RWPE1 (cell line): ENCODE data around the gene CHAD.
A peak's percentile ranks its signal among the peaks of the same experiment; 100 is the strongest.

ENCODE experiments used
- CTCF ChIA-PET: fragments of 350-600 bp; sonication (Branson Sonifier 250); formaldehyde crosslinking; extraction: SDS; loops from one replicate; lab custom pipeline; 2021; lab: Yijun Ruan, JAX
- POLR2A ChIA-PET: fragments of 400-600 bp; formaldehyde crosslinking; extraction: SDS; loops from one replicate; lab custom pipeline; 2020; ENCODE audit warnings: antibody characterized with exemption; ENCODE audit not compliant: low non-redundant PET; lab: Yijun Ruan, JAX
- DNase-seq: peaks from one replicate; pipeline ENCODE4 v3.0.0; 2012; ENCODE audit warnings: low spot score
- H3K27ac ChIP-seq: fragments of 450-650 bp; 2 replicates; pipeline ENCODE4 v1.5.1; 2017
- CTCF ChIP-seq: fragments of 450-650 bp; conservative IDR thresholded peaks from 2 replicates; pipeline ENCODE4 v1.5.1; 2017; ENCODE audit warnings: low read depth, mild to moderate bottlenecking

The CHAD gene

GRCh38 chr17:50425682-50426471 is 42.8 kb downstream of the CHAD start, which contains the start of gene ACSF2:
ACSF2 (plus strand) TSS chr17:50426218; CDS start chr17:50426262, 44 bp downstream.
- ChIA-PET CTCF (interaction anchor here (0.7 to 3.0 kb wide), 3 partner anchors 29 to 62 kb away, joined by 3 to 16 read pairs (median 5); partner anchors contain the start of genes LRRC59 and RSAD1), POLR2A (interaction anchor here (0.5 to 1.7 kb wide), 3 partner anchors 11 to 29 kb away, joined by 3 to 6 read pairs (median 4); partner anchors contain the start of gene LRRC59)
- DNase-seq = peak; percentile 87
- TF ChIP-seq CTCF = no peak
- H3K27ac ChIP-seq = peak within 1 kb of the TSS; percentile 85

GRCh38 chr17:50424996-50425681 is 43.5 kb downstream of the CHAD start:
- peak overlapping the region; percentile 85 for H3K27ac ChIP-seq
- ChIA-PET CTCF (interaction anchor here (3.0 kb wide), 1 partner anchor 28 kb away, joined by 16 read pairs; the partner anchor contains the start of gene LRRC59), POLR2A (no interaction called here)

GRCh38 chr17:50424246-50424995 is 44.3 kb downstream of the CHAD start:
- H3K27ac ChIP-seq = no peak overlapping the region
- CTCF ChIA-PET = interaction anchor here (1.0 to 3.0 kb wide), 3 partner anchors 26 to 223 kb away, joined by 3 to 16 read pairs (median 5); partner anchors contain the start of genes COL1A1 and LRRC59
- POLR2A ChIA-PET = no interaction called here
- TF ChIP-seq CTCF = no peak
- DNase-seq = no peak

More at GRCh38 chr17:50424996-50425681, 43.5 kb downstream of the CHAD start:
- DNase-seq = no peak
- no peak for TF ChIP-seq CTCF

GRCh38 chr17:50423553-50424159 is 45.0 kb downstream of the CHAD start:
- ChIA-PET CTCF (interaction anchor here (1.0 kb wide), 2 partner anchors 26 to 222 kb away, joined by 3 to 5 read pairs; partner anchors contain the start of gene COL1A1), POLR2A (no interaction called here)
- no peak overlapping the region for H3K27ac ChIP-seq
- peak; percentile 91 for DNase-seq
- TF ChIP-seq CTCF = no peak

- no peak overlapping the region for H3K27ac ChIP-seq
- CTCF ChIA-PET = interaction anchor here (1.5 kb wide), 1 partner anchor 25 kb away, joined by 7 read pairs; the partner anchor contains the start of gene LRRC59
- POLR2A ChIA-PET = no interaction called here
- TF ChIP-seq CTCF = no peak
- DNase-seq = no peak
These were observed 45.9 kb downstream of the CHAD start for GRCh38 chr17:50422738-50423137.
